Measurements from ENCODE around the gene PLA2G2D.

Gene PLA2G2D

GRCh38 chr1:20087668-20088067 lies 31.7 kb downstream of the PLA2G2D start:
- no peak for DNase-seq (ENCODE audit: low read depth in 2 of 2)

GRCh38 chr1:20086800-20087199 lies 32.5 kb downstream of the PLA2G2D start:
- DNase-seq (ENCODE audit: low read depth in 2 of 2) = no peak

- DNase-seq (ENCODE audit: low read depth in 2 of 2) = no peak
Measured at GRCh38 chr1:20083178-20083944, 36.0 kb downstream of the PLA2G2D start.

GRCh38 chr1:20082772-20083171 lies 36.6 kb downstream of the PLA2G2D start:
- no peak for DNase-seq (ENCODE audit: low read depth in 2 of 2)

GRCh38 chr1:20081353-20081810 lies 38.0 kb downstream of the PLA2G2D start:
- no peak for DNase-seq (ENCODE audit: low read depth in 2 of 2)

- no peak for DNase-seq (ENCODE audit: low read depth in 2 of 2)
Measured at GRCh38 chr1:20080441-20081352, 38.6 kb downstream of the PLA2G2D start.

- DNase-seq (ENCODE audit: low read depth in 2 of 2) = no peak
Measured at GRCh38 chr1:20079661-20080305, 39.6 kb downstream of the PLA2G2D start.

GRCh38 chr1:20078711-20079110 lies 40.6 kb downstream of the PLA2G2D start:
- no peak for DNase-seq (ENCODE audit: low read depth in 2 of 2)

- DNase-seq (ENCODE audit: low read depth in 2 of 2) = no peak
Measured at GRCh38 chr1:20078171-20078651, 41.1 kb downstream of the PLA2G2D start.

GRCh38 chr1:20076710-20077461 lies 42.5 kb downstream of the PLA2G2D start:
- DNase-seq (ENCODE audit: low read depth in 2 of 2) = no peak

- no peak for DNase-seq (ENCODE audit: low read depth in 2 of 2)
Measured at GRCh38 chr1:20076223-20076622, 43.1 kb downstream of the PLA2G2D start.

GRCh38 chr1:20075345-20075744 lies 44.0 kb downstream of the PLA2G2D start:
- no peak for DNase-seq (ENCODE audit: low read depth in 2 of 2)

GRCh38 chr1:20074725-20075171 lies 44.6 kb downstream of the PLA2G2D start:
- no peak for DNase-seq (ENCODE audit: low read depth in 2 of 2)

GRCh38 chr1:20074055-20074724 lies 45.1 kb downstream of the PLA2G2D start:
- DNase-seq (ENCODE audit: low read depth in 2 of 2) = no peak

- no peak for DNase-seq (ENCODE audit: low read depth in 2 of 2)
Measured at GRCh38 chr1:20073256-20073655, 46.1 kb downstream of the PLA2G2D start.

GRCh38 chr1:20072771-20073170 lies 46.6 kb downstream of the PLA2G2D start:
- no peak for DNase-seq (ENCODE audit: low read depth in 2 of 2)

GRCh38 chr1:20071416-20071815 lies 47.9 kb downstream of the PLA2G2D start:
- DNase-seq (ENCODE audit: low read depth in 2 of 2) = no peak

- DNase-seq (ENCODE audit: low read depth in 2 of 2) = no peak
Measured at GRCh38 chr1:20070357-20070756, 49.0 kb downstream of the PLA2G2D start.

- no peak for DNase-seq (ENCODE audit: low read depth in 2 of 2)
Measured at GRCh38 chr1:20069874-20070273, 49.5 kb downstream of the PLA2G2D start, which contains the start of gene PLA2G5. Gene PLA2G5, plus strand, starts transcription at chr1:20070194. Its CDS starts 14,637 bp downstream, at chr1:20084831.

- DNase-seq (ENCODE audit: low read depth in 2 of 2) = no peak
Measured at GRCh38 chr1:20068722-20069121, 50.6 kb downstream of the PLA2G2D start.
